ENCODE measurements around the gene KIAA1958.

GRCh38 chr9:112551641-112552040 lies 65.0 kb downstream of the KIAA1958 start:
- no peak for TF ChIP-seq CTCF (conservative IDR thresholded peaks at IDR 0.05; ENCODE audit: low read depth, low read length)
- TF ChIP-seq CHD1 (IDR thresholded peaks at IDR 0.05; ENCODE audit: low read depth, low read length) = no peak
- TF ChIP-seq FOS (IDR thresholded peaks at IDR 0.05; ENCODE audit: low read depth, low read length) = no peak
- no peak for TF ChIP-seq POLR2A (IDR thresholded peaks at IDR 0.05; ENCODE audit: low read depth, low read length)
- TF ChIP-seq RFX5 (IDR thresholded peaks at IDR 0.05; ENCODE audit: low read depth, low read length) = no peak
- no peak for TF ChIP-seq SMC3 (IDR thresholded peaks at IDR 0.05; ENCODE audit: low read depth, low read length)
- TF ChIP-seq MAZ (IDR thresholded peaks at IDR 0.05; ENCODE audit: borderline replicate concordance, low read depth, low read length) = no peak
- no peak for TF ChIP-seq MAFK (IDR thresholded peaks at IDR 0.05; ENCODE audit: low read depth, low read length)
- no peak for TF ChIP-seq NFE2L2 (IDR thresholded peaks at IDR 0.05; ENCODE audit: low read depth, low read length)
- no peak for TF ChIP-seq RAD21 (IDR thresholded peaks at IDR 0.05; ENCODE audit: low read length)
